Loucy (cell line): Measurements from ENCODE around the gene RAD54L2.

Experiments used
- CTCF ChIP-seq: fragments of 200-600 bp; sonication (generic); conservative IDR thresholded peaks from 2 replicates; pipeline ENCODE4 v1.5.1; 2014; ENCODE audit warnings: mild to moderate bottlenecking, antibody characterized with exemption, low read length
- EZH2phosphoT487 ChIP-seq: fragments of 200-600 bp; IDR thresholded peaks from 2 replicates; pipeline ENCODE4 v1.6.1; 2018; ENCODE audit warnings: antibody characterized with exemption, mild to moderate bottlenecking, moderate library complexity, borderline replicate concordance

- TF ChIP-seq CTCF = no peak
- TF ChIP-seq EZH2phosphoT487 = no peak
Measured at GRCh38 chr3:51538115-51538458, 432 bp upstream of the RAD54L2 start.
